ENCODE data around the gene MYRIP.

The MYRIP gene

DNA sequence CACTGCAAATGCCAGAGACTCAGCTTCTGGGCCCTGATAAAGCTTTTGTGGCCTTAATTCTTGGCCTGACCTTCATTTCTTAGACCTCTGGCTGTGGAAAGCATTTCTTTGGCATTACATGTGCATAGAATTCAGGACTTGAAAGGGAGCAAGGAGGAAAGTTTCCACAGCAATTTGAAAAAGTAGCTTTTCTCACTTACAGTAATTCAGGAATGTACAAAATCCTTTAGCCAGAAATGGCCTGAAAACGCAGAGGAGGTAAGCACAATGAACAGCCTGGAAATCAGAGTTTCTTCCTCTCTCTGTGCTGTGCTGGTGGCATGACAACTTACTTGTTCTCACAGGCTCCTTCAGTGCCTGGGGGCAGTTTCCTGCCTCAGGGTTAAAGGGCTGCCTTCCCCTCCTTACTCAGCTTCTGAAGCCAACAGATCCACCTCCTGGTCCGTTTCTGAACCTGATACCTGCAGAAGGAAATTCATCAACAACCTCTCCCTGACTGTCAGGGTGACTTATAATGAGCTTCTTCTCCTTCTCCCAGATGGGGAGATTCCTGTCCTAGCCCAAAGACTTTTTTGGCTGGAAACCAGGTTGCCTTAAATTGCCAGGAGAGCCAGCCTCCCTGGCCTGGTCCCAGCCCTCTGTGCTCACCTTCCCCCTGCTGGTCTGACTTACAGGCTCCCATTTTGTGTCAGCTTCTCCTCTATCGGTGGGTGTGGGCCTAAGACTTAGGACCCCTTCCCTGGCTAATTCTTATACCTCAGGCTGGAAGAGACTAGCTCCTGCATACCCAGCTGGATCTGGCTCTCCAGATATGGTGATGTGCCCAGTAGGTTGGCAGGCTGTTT, 102.3 kb downstream of the MYRIP start:
- Mint-ChIP-seq H3K4me1 (peaks cover 13% of the 10 kb centered on the region), H3K4me3 (no peak overlapping the region), H3K27ac (peak overlapping the region; percentile 44 to 78 (median 64)), H3K36me3 (ENCODE audit: low read depth) (no peaks in the 10 kb centered on the region), H3K9me3 (no peaks in the 10 kb centered on the region), H3K27me3 (ENCODE audit: low read depth) (no peaks in the 10 kb centered on the region)
- TF ChIP-seq, protein P1, sequence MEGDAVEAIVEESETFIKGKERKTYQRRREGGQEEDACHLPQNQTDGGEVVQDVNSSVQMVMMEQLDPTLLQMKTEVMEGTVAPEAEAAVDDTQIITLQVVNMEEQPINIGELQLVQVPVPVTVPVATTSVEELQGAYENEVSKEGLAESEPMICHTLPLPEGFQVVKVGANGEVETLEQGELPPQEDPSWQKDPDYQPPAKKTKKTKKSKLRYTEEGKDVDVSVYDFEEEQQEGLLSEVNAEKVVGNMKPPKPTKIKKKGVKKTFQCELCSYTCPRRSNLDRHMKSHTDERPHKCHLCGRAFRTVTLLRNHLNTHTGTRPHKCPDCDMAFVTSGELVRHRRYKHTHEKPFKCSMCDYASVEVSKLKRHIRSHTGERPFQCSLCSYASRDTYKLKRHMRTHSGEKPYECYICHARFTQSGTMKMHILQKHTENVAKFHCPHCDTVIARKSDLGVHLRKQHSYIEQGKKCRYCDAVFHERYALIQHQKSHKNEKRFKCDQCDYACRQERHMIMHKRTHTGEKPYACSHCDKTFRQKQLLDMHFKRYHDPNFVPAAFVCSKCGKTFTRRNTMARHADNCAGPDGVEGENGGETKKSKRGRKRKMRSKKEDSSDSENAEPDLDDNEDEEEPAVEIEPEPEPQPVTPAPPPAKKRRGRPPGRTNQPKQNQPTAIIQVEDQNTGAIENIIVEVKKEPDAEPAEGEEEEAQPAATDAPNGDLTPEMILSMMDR (IDR thresholded peaks at IDR 0.05; ENCODE audit: unreplicated experiment in 3 of 3): no peak

DNA sequence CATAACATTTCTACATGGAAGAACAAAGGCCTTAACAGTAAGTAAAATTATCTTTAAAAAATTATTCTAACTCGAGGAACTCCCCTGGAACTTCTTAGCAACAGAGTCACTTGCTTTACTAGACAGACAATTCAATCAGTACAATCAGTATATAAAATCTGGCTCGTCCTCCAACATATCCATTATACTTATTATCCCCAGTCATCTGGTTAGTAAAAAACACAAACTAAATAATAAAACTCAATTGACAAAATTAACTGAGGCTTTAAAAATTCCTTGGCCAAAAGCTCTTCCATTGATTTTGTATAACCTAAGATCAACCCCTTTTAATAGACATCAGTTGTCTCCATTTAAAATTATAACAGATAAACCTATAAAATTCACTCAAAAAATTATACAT, 105.6 kb downstream of the MYRIP start:
- Mint-ChIP-seq H3K4me3 (no peak overlapping the region), H3K27ac (no peak overlapping the region), H3K27me3 (ENCODE audit: low read depth) (no peaks in the 10 kb centered on the region), H3K4me1 (peaks cover 7% of the 10 kb centered on the region), H3K36me3 (ENCODE audit: low read depth) (no peaks in the 10 kb centered on the region), H3K9me3 (no peaks in the 10 kb centered on the region)
- TF ChIP-seq, protein P1 (IDR thresholded peaks at IDR 0.05; ENCODE audit: unreplicated experiment in 3 of 3): no peak

DNA sequence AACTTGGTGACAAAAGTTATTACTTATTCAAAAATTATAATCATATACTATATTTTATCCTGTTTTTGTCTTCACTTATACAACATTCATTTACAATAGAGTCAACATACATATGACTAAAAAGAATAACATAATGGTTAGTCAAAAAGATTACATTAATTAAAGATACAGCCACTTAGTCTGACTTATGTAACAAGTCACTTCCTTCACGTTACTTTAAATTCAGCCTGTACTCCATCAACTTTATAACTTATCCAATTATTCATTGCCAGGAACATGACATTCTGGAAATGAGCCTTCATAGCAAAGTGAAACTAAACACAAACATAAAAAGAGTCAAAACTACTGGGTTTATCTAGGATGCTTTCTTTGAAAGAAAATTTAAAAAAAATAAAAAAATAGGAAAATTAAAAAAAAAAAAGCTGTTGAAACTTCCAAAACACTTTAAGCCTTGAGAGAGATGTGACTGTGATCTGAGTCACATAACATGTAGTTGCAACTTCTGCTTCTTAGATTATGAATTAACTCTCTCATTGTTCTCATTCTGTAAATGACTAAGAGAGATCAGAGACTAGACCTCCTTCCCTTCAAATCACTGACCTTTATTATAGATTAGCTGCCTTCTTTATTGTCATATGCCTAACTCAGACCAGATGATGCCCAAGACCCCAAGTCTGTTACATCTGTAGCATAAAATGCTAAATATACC, 107.8 kb downstream of the MYRIP start:
- TF ChIP-seq, protein P1 (IDR thresholded peaks at IDR 0.05; ENCODE audit: unreplicated experiment in 3 of 3): no peak
- Mint-ChIP-seq H3K4me3 (no peak overlapping the region), H3K4me1 (no peaks in the 10 kb centered on the region), H3K36me3 (ENCODE audit: low read depth) (no peaks in the 10 kb centered on the region), H3K27me3 (ENCODE audit: low read depth) (no peaks in the 10 kb centered on the region), H3K9me3 (no peaks in the 10 kb centered on the region), H3K27ac (peak overlapping the region in 1 of 3 experiments; percentile 66)

- Mint-ChIP-seq H3K4me1 (no peaks in the 10 kb centered on the region), H3K9me3 (peaks cover 6% of the 10 kb centered on the region), H3K36me3 (ENCODE audit: low read depth) (no peaks in the 10 kb centered on the region), H3K4me3 (no peak overlapping the region), H3K27ac (no peak overlapping the region), H3K27me3 (ENCODE audit: low read depth) (no peaks in the 10 kb centered on the region)
- TF ChIP-seq, protein P1 (IDR thresholded peaks at IDR 0.05; ENCODE audit: unreplicated experiment in 3 of 3): no peak
Observed at GRCh38 chr3:39919281-39919680, 109.9 kb downstream of the MYRIP start.

- Mint-ChIP-seq H3K9me3 (peaks cover 13% of the 10 kb centered on the region), H3K4me1 (no peaks in the 10 kb centered on the region), H3K4me3 (no peak overlapping the region), H3K36me3 (ENCODE audit: low read depth) (no peaks in the 10 kb centered on the region), H3K27me3 (ENCODE audit: low read depth) (no peaks in the 10 kb centered on the region), H3K27ac (no peak overlapping the region)
- TF ChIP-seq, protein P1 (IDR thresholded peaks at IDR 0.05; ENCODE audit: unreplicated experiment in 3 of 3): no peak
Observed at GRCh38 chr3:39920271-39920670, 110.9 kb downstream of the MYRIP start.
